Hematopoietic multipotent progenitor cell treated with erythropoietin and hydrocortisone succinate and interleukin-3 and kit ligand, for 15 days (in vitro differentiated cells): ENCODE results near the gene DNER.

ENCODE experiments used
- DNase-seq: peaks from one replicate; pipeline ENCODE4 v3.0.0-alpha.2; 2015; ENCODE audit warnings: low spot score

Gene DNER

GRCh38 chr2:229666811-229667210, 47.5 kb downstream of the DNER start:
- no peak for DNase-seq

GRCh38 chr2:229665158-229665557, 49.2 kb downstream of the DNER start:
- DNase-seq: no peak

- DNase-seq: no peak
These were observed 52.9 kb downstream of the DNER start for GRCh38 chr2:229661478-229661877.

- no peak for DNase-seq
These were observed 53.4 kb downstream of the DNER start for GRCh38 chr2:229660951-229661350.

GRCh38 chr2:229660391-229660790, 54.0 kb downstream of the DNER start:
- DNase-seq: no peak

GRCh38 chr2:229658004-229658403, 56.4 kb downstream of the DNER start:
- DNase-seq: no peak

GRCh38 chr2:229654437-229654836, 59.9 kb downstream of the DNER start:
- DNase-seq: no peak

- DNase-seq: no peak
These were observed 60.8 kb downstream of the DNER start for GRCh38 chr2:229653531-229653930.

- DNase-seq: no peak
These were observed 61.6 kb downstream of the DNER start for GRCh38 chr2:229652796-229653195.

- no peak for DNase-seq
These were observed 63.5 kb downstream of the DNER start for GRCh38 chr2:229650901-229651300.

- no peak for DNase-seq
These were observed 64.3 kb downstream of the DNER start for GRCh38 chr2:229650059-229650458.

- no peak for DNase-seq
These were observed 68.1 kb downstream of the DNER start for GRCh38 chr2:229646186-229646723.

- DNase-seq: no peak
These were observed 72.0 kb downstream of the DNER start for GRCh38 chr2:229642371-229642770.

GRCh38 chr2:229641676-229642075, 72.7 kb downstream of the DNER start:
- no peak for DNase-seq

- no peak for DNase-seq
These were observed 73.7 kb downstream of the DNER start for GRCh38 chr2:229640636-229641035.

- DNase-seq: no peak
These were observed 77.8 kb downstream of the DNER start for GRCh38 chr2:229636571-229636970.

GRCh38 chr2:229635371-229635680, 79.0 kb downstream of the DNER start:
- no peak for DNase-seq

GRCh38 chr2:229634601-229635370, 79.6 kb downstream of the DNER start:
- DNase-seq: no peak

GRCh38 chr2:229633556-229633955, 80.8 kb downstream of the DNER start:
- DNase-seq: no peak

GRCh38 chr2:229629039-229629438, 85.3 kb downstream of the DNER start:
- no peak for DNase-seq

GRCh38 chr2:229627728-229628127, 86.6 kb downstream of the DNER start:
- no peak for DNase-seq

- no peak for DNase-seq
These were observed 91.6 kb downstream of the DNER start for GRCh38 chr2:229622495-229623355.

GRCh38 chr2:229620759-229621158, 93.6 kb downstream of the DNER start:
- no peak for DNase-seq
